ENCODE data around the gene PDE4B. TPM values are rescaled to one million over a fixed set of nuclear protein-coding genes. Genes with fewer than 3 reads are reported as not detected.
A peak's percentile ranks its signal among the peaks of the same experiment; 100 is the strongest.

The PDE4B gene
- total RNA-seq, 1 donor = 51.0 TPM

DNA sequence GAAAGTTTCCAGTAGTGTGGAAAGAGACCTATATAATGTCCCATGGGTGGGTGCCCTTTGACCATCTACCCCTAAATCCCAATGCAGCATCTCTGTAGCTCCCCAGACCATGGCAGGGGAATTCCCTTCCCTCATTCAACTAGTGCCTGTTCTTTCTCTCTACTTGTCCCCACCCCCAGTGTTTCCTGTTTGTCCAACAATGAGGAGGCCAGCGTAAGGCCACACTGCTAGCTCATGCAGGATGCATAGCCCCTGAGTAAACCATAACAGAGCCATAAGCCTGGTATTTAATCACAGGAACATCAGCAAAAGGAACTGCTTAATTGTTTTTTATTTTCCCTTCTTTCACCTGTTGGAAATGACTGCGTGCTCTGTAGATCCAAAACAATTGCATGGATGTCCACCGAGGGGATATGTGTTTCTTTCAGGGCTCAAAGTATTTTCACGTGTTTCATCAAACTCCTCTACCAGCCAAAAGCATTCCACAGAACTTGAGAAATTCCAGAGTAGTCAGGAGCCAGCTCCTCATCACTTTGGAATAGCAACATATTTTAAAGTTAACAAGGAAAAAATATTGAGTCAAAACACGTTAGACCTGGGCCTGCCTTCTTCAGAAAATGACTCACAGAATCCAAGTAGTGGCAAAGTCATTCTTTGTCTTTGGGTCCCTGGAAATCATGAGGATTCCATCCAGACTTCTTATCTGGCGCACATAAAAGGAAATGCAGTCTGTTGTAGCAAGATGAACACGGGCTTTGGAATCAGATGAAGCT lies 578.7 kb downstream of the PDE4B start:
- no peak overlapping the region for H3K4me3 ChIP-seq (ENCODE audit: low read depth, low read length)
- TF ChIP-seq, protein P1, sequence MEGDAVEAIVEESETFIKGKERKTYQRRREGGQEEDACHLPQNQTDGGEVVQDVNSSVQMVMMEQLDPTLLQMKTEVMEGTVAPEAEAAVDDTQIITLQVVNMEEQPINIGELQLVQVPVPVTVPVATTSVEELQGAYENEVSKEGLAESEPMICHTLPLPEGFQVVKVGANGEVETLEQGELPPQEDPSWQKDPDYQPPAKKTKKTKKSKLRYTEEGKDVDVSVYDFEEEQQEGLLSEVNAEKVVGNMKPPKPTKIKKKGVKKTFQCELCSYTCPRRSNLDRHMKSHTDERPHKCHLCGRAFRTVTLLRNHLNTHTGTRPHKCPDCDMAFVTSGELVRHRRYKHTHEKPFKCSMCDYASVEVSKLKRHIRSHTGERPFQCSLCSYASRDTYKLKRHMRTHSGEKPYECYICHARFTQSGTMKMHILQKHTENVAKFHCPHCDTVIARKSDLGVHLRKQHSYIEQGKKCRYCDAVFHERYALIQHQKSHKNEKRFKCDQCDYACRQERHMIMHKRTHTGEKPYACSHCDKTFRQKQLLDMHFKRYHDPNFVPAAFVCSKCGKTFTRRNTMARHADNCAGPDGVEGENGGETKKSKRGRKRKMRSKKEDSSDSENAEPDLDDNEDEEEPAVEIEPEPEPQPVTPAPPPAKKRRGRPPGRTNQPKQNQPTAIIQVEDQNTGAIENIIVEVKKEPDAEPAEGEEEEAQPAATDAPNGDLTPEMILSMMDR (IDR thresholded peaks at IDR 0.05; ENCODE audit: insufficient read depth, low read depth, low read length) = no peak

GRCh38 chr1:66372522-66373101 lies 579.9 kb downstream of the PDE4B start:
- TF ChIP-seq, protein P1 (IDR thresholded peaks at IDR 0.05; ENCODE audit: insufficient read depth, low read depth, low read length) = no peak

More for the DNA sequence above, 578.7 kb downstream of the PDE4B start:
- peak; percentile 79 for DNase-seq (ENCODE audit: low read depth)

DNA sequence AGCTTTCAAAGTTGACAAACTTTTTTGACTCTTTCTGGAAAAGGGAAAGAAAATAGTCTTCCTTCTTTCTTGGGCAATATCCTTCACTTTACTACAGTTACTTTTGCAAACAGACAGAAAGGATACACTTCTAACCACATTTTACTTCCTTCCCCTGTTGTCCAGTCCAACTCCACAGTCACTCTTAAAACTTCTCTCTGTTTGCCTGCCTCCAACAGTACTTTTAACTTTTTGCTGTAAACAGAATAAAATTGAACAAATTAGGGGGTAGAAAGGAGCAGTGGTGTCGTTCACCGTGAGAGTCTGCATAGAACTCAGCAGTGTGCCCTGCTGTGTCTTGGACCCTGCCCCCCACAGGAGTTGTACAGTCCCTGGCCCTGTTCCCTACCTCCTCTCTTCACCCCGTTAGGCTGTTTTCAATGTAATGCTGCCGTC lies 580.5 kb downstream of the PDE4B start:
- no peak overlapping the region for H3K4me3 ChIP-seq (ENCODE audit: low read depth, low read length)
- no peak for DNase-seq (ENCODE audit: low read depth)
- TF ChIP-seq, protein P1 (IDR thresholded peaks at IDR 0.05; ENCODE audit: insufficient read depth, low read depth, low read length) = no peak

More at GRCh38 chr1:66372522-66373101, 579.9 kb downstream of the PDE4B start:
- no peak for DNase-seq (ENCODE audit: low read depth)
- H3K4me3 ChIP-seq (ENCODE audit: low read depth, low read length) = no peak overlapping the region

- no peak overlapping the region for H3K4me3 ChIP-seq (ENCODE audit: low read depth, low read length)
- TF ChIP-seq, protein P1 (IDR thresholded peaks at IDR 0.05; ENCODE audit: insufficient read depth, low read depth, low read length) = no peak
- no peak for DNase-seq (ENCODE audit: low read depth)
Observed at GRCh38 chr1:66374148-66374547, 581.5 kb downstream of the PDE4B start.

GRCh38 chr1:66374561-66375111 lies 581.9 kb downstream of the PDE4B start:
- no peak overlapping the region for H3K4me3 ChIP-seq (ENCODE audit: low read depth, low read length)
- TF ChIP-seq, protein P1 (IDR thresholded peaks at IDR 0.05; ENCODE audit: insufficient read depth, low read depth, low read length) = no peak
- DNase-seq (ENCODE audit: low read depth) = peak; percentile 43

- TF ChIP-seq, protein P1 (IDR thresholded peaks at IDR 0.05; ENCODE audit: insufficient read depth, low read depth, low read length) = no peak
- no peak overlapping the region for H3K4me3 ChIP-seq (ENCODE audit: low read depth, low read length)
- no peak for DNase-seq (ENCODE audit: low read depth)
Observed at GRCh38 chr1:66375125-66375524, 582.4 kb downstream of the PDE4B start.

Data from fibroblast of villous mesenchyme (primary cell).